Stimulated activated CD8-positive, alpha-beta memory T cell treated with anti-CD3 and anti-CD28 coated beads, Interleukin-12 subunit alpha, Interleukin-12 subunit beta, amount 100 ng/mL, for 1 hour (primary cell): ENCODE data around the gene ONECUT3.
"Not testable (repeated sequence)": the region's sequence is repeated elsewhere in the genome, so short reads cannot be mapped to it uniquely, and the experiment has no call there.

Experiments
- DNase-seq: peaks from one replicate; pipeline ENCODE4 v3.0.0-alpha.2; 2020; ENCODE audit warnings: low read depth

Gene ONECUT3

GRCh38 chr19:1752757-1753728, at the start of gene ONECUT3:
Gene ONECUT3 (plus strand): TSS chr19:1753506. CDS start chr19:1753663, 157 bp downstream.
- DNase-seq, result no peak

GRCh38 chr19:1704339-1704738, 49.0 kb upstream of the ONECUT3 start:
- no peak for DNase-seq

GRCh38 chr19:1705367-1705766, 47.9 kb upstream of the ONECUT3 start:
- no peak for DNase-seq

GRCh38 chr19:1706646-1707045, 46.7 kb upstream of the ONECUT3 start:
- not testable (repeated sequence) for DNase-seq

GRCh38 chr19:1707240-1707639, 46.1 kb upstream of the ONECUT3 start:
- no peak for DNase-seq

- no peak for DNase-seq
These were observed 40.1 kb upstream of the ONECUT3 start for GRCh38 chr19:1713170-1713569.

- no peak for DNase-seq
These were observed 37.8 kb upstream of the ONECUT3 start for GRCh38 chr19:1715540-1715939.

GRCh38 chr19:1717200-1717969, 35.9 kb upstream of the ONECUT3 start:
- DNase-seq, result no peak

GRCh38 chr19:1717970-1718264, 35.4 kb upstream of the ONECUT3 start:
- DNase-seq, result no peak

GRCh38 chr19:1718420-1719291, 34.6 kb upstream of the ONECUT3 start:
- no peak for DNase-seq

- no peak for DNase-seq
These were observed 33.8 kb upstream of the ONECUT3 start for GRCh38 chr19:1719519-1719918.

GRCh38 chr19:1720237-1720636, 33.1 kb upstream of the ONECUT3 start:
- no peak for DNase-seq

- DNase-seq, result no peak
These were observed 27.9 kb upstream of the ONECUT3 start for GRCh38 chr19:1725100-1726064.

GRCh38 chr19:1728816-1729567, 24.3 kb upstream of the ONECUT3 start:
- no peak for DNase-seq

- DNase-seq, result no peak
These were observed 23.8 kb upstream of the ONECUT3 start for GRCh38 chr19:1729568-1729925.

- DNase-seq, result no peak
These were observed 23.1 kb upstream of the ONECUT3 start for GRCh38 chr19:1730157-1730556.

GRCh38 chr19:1734321-1734966, 18.9 kb upstream of the ONECUT3 start:
- DNase-seq, result no peak

GRCh38 chr19:1736280-1736679, 17.0 kb upstream of the ONECUT3 start:
- no peak for DNase-seq

GRCh38 chr19:1736927-1737326, 16.4 kb upstream of the ONECUT3 start:
- no peak for DNase-seq
